HepG2 (cell line): ENCODE results near the gene LHX5. TPM values are rescaled to one million over a fixed set of nuclear protein-coding genes. Genes with fewer than 3 reads are reported as not detected.

Experiments
- ATAC-seq: fragments of 200-7000 bp; cut with Tn5 transposase; 3 replicates; pipeline ENCODE4 v1.9.1; 2020; ENCODE audit warnings: mild to moderate bottlenecking, moderate library complexity
- BruUV-seq: library from RNA; stranded (reverse); fragments of 400-500 nt; replicated peaks from 2 replicates; lab custom pipeline; 2021; lab: Mats Ljungman, UMichigan
- CTCF ChIA-PET: fragments of 300-600 bp; formaldehyde crosslinking; extraction: SDS; loops from one replicate; lab custom pipeline; 2021; ENCODE audit warnings: low total read pairs, inconsistent platforms, low intra/inter-chr PET ratio; lab: Yijun Ruan, JAX
- POLR2A ChIA-PET: fragments of 350-600 bp; sonication (Branson Sonifier 250); formaldehyde crosslinking; loops from one replicate; lab custom pipeline; 2020; ENCODE audit warnings: antibody characterized with exemption, inconsistent platforms; lab: Yijun Ruan, JAX
- DNase-seq: peaks from one replicate; pipeline ENCODE4 v3.0.0-alpha.2; 2015; ENCODE audit warnings: low spot score
- FAIRE-seq: peaks from 3 replicates; lab custom pipeline; 2011; peaks lifted over from hg19 to GRCh38; lab: Jason Lieb, UNC
- H2AFZ ChIP-seq: one replicate; pipeline ENCODE4 v1.6.1; 2011; ENCODE audit warnings: low read length, inconsistent platforms
- H3K27ac ChIP-seq: fragments of 300-600 bp; 3 replicates; pipeline ENCODE4 v1.8.0; 2011; ENCODE audit warnings: mixed run types, mild to moderate bottlenecking, mixed read lengths, low read length, inconsistent platforms; ENCODE audit not compliant: insufficient read depth; ENCODE audit errors: extremely low read length
- H3K27me3 ChIP-seq, 2 experiments: fragments of 200-600 bp in 1 of 2; 2 replicates in 1 of 2; 3 replicates in 1 of 2; pipeline versions ENCODE4 v1.6.0 to v1.8.0; 2011; ENCODE audit warnings: low read length in 2 of 2, mild to moderate bottlenecking in 2 of 2, moderate library complexity in 2 of 2, inconsistent platforms in 1 of 2; ENCODE audit not compliant: insufficient read depth in 2 of 2, control insufficient read depth in 1 of 2
- H3K36me3 ChIP-seq, 2 experiments: fragments of 200-600 bp in 1 of 2; replicated peaks in 1 of 2; 2 replicates in 1 of 2; 3 replicates in 1 of 2; pipeline versions ENCODE4 v1.5.1 to v1.8.0; 2011; ENCODE audit warnings: low read length in 2 of 2, inconsistent platforms in 1 of 2; ENCODE audit not compliant: insufficient read depth in 2 of 2, control insufficient read depth in 1 of 2
- H3K4me1 ChIP-seq: 2 replicates; pipeline ENCODE4 v1.5.1; 2012; ENCODE audit warnings: low read length, inconsistent platforms; ENCODE audit not compliant: insufficient read depth
- H3K4me2 ChIP-seq: 2 replicates; pipeline ENCODE4 v1.6.0; 2011; ENCODE audit warnings: low read depth, low read length, inconsistent platforms
- H3K4me3 ChIP-seq, 3 experiments: fragments of 200-600 bp in 1 of 3; sonication (generic), shearing (Covaris generic) in 1 of 3; replicated peaks in 1 of 3; 2 replicates each; pipeline ENCODE4 v1.5.1; 2011 to 2016; ENCODE audit warnings: low read length in 3 of 3, inconsistent platforms in 2 of 3, low read depth in 2 of 3, mild to moderate bottlenecking in 2 of 3, control low read depth in 1 of 3, mixed read lengths in 1 of 3; ENCODE audit not compliant: insufficient read depth in 1 of 3
- H3K79me2 ChIP-seq: one replicate; pipeline ENCODE4 v1.6.1; 2011; ENCODE audit warnings: low read length, inconsistent platforms; ENCODE audit not compliant: insufficient read depth
- H3K9ac ChIP-seq: 2 replicates; pipeline ENCODE4 v1.6.0; 2011; ENCODE audit warnings: mild to moderate bottlenecking, low read depth, low read length, inconsistent platforms; ENCODE audit not compliant: insufficient read depth
- H3K9me3 ChIP-seq: 2 replicates; pipeline ENCODE4 v1.5.1; 2012; ENCODE audit warnings: mild to moderate bottlenecking, low read length
- H4K20me1 ChIP-seq: 2 replicates; pipeline ENCODE4 v1.6.0; 2011; ENCODE audit warnings: inconsistent platforms, mild to moderate bottlenecking, low read length, moderate library complexity; ENCODE audit not compliant: insufficient read depth
- DMAP1 ChIP-seq: IDR thresholded peaks from 2 replicates; pipeline ENCODE4 v1.6.1; 2016
- IRX3 ChIP-seq: sonication (generic); formaldehyde crosslinking; IDR thresholded peaks from 2 replicates; pipeline ENCODE4 v1.8.1; 2023; ENCODE audit warnings: mild to moderate bottlenecking, low read depth, missing genetic modification reagents, borderline replicate concordance
- NR2F2 ChIP-seq: IDR thresholded peaks from 2 replicates; pipeline ENCODE4 v1.6.1; 2012; ENCODE audit warnings: low read depth, inconsistent platforms, borderline replicate concordance
- ZBTB7B ChIP-seq: sonication (generic); formaldehyde crosslinking; IDR thresholded peaks from 2 replicates; pipeline ENCODE4 v1.4.0; 2020; ENCODE audit warnings: missing genetic modification reagents
- ZNF343 ChIP-seq: sonication (generic); formaldehyde crosslinking; IDR thresholded peaks from 2 replicates; pipeline ENCODE4 v1.4.0; 2020; ENCODE audit warnings: mild to moderate bottlenecking, missing genetic modification reagents
- ZNF382 ChIP-seq: sonication (generic); formaldehyde crosslinking; IDR thresholded peaks from 2 replicates; pipeline ENCODE4 v1.5.0; 2020; ENCODE audit warnings: missing genetic modification reagents, mild to moderate bottlenecking, borderline replicate concordance
- WGBS: methylation state at CpG from one replicate; pipeline ENCODE4 v1.1.6; 2017; ENCODE audit warnings: low lambda C conversion rate; 5-methylcytosine and 5-hydroxymethylcytosine counted together
- in situ Hi-C: cut with HindIII; loops from 2 replicates; pipeline ENCODE4 v1.10.0; 2017; ENCODE audit warnings: low pct_unique_long_range_greater_than_20kb; ENCODE audit not compliant: extremely low pct_ligation_motif_present
- intact Hi-C: fragments of 100-400 bp; cut with micrococcal nuclease; formaldehyde crosslinking; loops from one replicate; pipeline ENCODE4 v1.10.0; 2022; ENCODE audit not compliant: unreplicated experiment
- polyA plus RNA-seq, 8 experiments: library from polyadenylated mRNA; depleted of rRNA in 3 of 8; stranded (reverse) in 7 of 8; unstranded in 1 of 8; fragments of >200 nt; fragmentation: Illumina TruSeq in 4 of 8; extraction: Trizol in 4 of 8; gene quantifications; 2 replicates each; pipeline versions ENCODE4 v1.2.1 to v1.2.3, GENCODE V29; 2011 to 2016; ENCODE audit warnings: low read depth in 4 of 8, missing spikeins in 1 of 8, mixed read lengths in 1 of 8; ENCODE audit not compliant: insufficient read depth in 1 of 8
- total RNA-seq, 5 experiments: library from RNA; depleted of rRNA; stranded (reverse); fragments of >200 nt; fragmentation: Illumina TruSeq; extraction: Trizol; gene quantifications; 2 replicates each; pipeline ENCODE4 v1.2.3, GENCODE V29; 2016; ENCODE audit warnings: low read depth in 1 of 5
- TF ChIP-seq, protein P1 (sequence below): sonication (generic); formaldehyde crosslinking; IDR thresholded peaks from one replicate; pipeline ENCODE4 v1.5.1; 2020; ENCODE audit warnings: mild to moderate bottlenecking, missing genetic modification reagents; ENCODE audit errors: not compliant biosample characterization
- TF ChIP-seq, protein P2 (sequence below): sonication (generic); formaldehyde crosslinking; IDR thresholded peaks from 2 replicates; pipeline ENCODE4 v1.5.0; 2020; ENCODE audit warnings: mild to moderate bottlenecking, missing genetic modification reagents
- TF ChIP-seq, protein P3 (sequence below): sonication (generic); formaldehyde crosslinking; IDR thresholded peaks from 2 replicates; pipeline ENCODE4 v1.5.0; 2020; ENCODE audit warnings: missing genetic modification reagents, mild to moderate bottlenecking, borderline replicate concordance

Gene LHX5
- total and polyA plus RNA-seq, 2 of the 13 experiments (the other 11 are each of a cell fraction or from before 2014, with no cell fraction given): not detected

DNA sequence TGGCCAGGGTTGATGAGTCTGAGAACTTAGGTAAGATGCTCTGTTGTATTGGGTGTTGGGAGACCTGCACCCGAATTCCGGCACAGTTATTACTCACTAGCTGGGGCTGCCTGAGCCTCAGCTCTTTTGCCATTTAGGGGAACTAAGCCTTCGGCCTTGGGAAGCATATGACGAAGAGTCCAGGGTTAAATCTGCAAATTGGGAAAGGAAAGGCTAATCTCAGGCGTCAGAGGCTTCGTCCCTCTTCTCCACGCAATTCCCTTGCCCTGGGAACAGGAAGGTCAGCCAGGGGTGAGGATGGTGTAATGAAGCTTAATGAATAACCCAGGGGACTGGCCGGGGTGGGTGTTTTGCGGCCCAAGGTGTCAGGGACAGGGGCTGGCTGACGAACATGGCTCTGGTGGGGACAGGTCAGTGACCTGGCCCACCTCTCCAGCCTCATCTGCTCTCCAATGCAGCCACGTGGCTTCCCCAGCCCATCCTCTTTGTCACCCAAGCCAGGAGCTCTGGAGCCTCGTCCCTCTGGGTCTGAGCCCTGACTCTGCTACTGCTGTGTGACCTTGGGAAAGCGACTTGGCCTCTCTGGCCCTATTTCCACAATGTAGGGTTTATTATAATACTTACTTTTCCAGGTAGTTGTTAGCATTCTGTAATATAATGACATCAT is 53.3 kb downstream of the LHX5 start:
- CTCF ChIA-PET: no interaction called here
- ATAC-seq (peak; percentile 81), FAIRE-seq (peak; percentile 88), DNase-seq (peak; percentile 80)
- in situ Hi-C loops (no loop called here), intact Hi-C loops (no loop called here)
- WGBS: 2% methylated on average over 9 of the region's 13 CpGs
- Histone ChIP-seq H3K4me1 (peaks cover 71% of the 10 kb centered on the region), H2AFZ (peak overlapping the region; percentile 4), H3K79me2 (no peaks in the 10 kb centered on the region), H3K9ac (no peak overlapping the region), H3K36me3 (no peaks in the 10 kb centered on the region), H3K27me3 (0 out of 5 replicates have a peak, but pooled peaks cover 0 to 4% of the 10 kb centered on the region in 2 experiments), H3K4me2 (peak overlapping the region; percentile 70), H3K4me3 (peak overlapping the region in 1 of 3 experiments; percentile 54; a peak in 2 of 6 replicates), H3K27ac (peak overlapping the region; percentile 36), H3K9me3 (no peaks in the 10 kb centered on the region), H4K20me1 (no peaks in the 10 kb centered on the region)
- POLR2A ChIA-PET: interaction anchor here (0.6 to 1.1 kb wide), 3 partner anchors 41 to 1193 kb away, joined by 3 read pairs; no protein-coding TSS in a partner anchor
- BruUV-seq: no TSS peak
- TF ChIP-seq, protein P1, sequence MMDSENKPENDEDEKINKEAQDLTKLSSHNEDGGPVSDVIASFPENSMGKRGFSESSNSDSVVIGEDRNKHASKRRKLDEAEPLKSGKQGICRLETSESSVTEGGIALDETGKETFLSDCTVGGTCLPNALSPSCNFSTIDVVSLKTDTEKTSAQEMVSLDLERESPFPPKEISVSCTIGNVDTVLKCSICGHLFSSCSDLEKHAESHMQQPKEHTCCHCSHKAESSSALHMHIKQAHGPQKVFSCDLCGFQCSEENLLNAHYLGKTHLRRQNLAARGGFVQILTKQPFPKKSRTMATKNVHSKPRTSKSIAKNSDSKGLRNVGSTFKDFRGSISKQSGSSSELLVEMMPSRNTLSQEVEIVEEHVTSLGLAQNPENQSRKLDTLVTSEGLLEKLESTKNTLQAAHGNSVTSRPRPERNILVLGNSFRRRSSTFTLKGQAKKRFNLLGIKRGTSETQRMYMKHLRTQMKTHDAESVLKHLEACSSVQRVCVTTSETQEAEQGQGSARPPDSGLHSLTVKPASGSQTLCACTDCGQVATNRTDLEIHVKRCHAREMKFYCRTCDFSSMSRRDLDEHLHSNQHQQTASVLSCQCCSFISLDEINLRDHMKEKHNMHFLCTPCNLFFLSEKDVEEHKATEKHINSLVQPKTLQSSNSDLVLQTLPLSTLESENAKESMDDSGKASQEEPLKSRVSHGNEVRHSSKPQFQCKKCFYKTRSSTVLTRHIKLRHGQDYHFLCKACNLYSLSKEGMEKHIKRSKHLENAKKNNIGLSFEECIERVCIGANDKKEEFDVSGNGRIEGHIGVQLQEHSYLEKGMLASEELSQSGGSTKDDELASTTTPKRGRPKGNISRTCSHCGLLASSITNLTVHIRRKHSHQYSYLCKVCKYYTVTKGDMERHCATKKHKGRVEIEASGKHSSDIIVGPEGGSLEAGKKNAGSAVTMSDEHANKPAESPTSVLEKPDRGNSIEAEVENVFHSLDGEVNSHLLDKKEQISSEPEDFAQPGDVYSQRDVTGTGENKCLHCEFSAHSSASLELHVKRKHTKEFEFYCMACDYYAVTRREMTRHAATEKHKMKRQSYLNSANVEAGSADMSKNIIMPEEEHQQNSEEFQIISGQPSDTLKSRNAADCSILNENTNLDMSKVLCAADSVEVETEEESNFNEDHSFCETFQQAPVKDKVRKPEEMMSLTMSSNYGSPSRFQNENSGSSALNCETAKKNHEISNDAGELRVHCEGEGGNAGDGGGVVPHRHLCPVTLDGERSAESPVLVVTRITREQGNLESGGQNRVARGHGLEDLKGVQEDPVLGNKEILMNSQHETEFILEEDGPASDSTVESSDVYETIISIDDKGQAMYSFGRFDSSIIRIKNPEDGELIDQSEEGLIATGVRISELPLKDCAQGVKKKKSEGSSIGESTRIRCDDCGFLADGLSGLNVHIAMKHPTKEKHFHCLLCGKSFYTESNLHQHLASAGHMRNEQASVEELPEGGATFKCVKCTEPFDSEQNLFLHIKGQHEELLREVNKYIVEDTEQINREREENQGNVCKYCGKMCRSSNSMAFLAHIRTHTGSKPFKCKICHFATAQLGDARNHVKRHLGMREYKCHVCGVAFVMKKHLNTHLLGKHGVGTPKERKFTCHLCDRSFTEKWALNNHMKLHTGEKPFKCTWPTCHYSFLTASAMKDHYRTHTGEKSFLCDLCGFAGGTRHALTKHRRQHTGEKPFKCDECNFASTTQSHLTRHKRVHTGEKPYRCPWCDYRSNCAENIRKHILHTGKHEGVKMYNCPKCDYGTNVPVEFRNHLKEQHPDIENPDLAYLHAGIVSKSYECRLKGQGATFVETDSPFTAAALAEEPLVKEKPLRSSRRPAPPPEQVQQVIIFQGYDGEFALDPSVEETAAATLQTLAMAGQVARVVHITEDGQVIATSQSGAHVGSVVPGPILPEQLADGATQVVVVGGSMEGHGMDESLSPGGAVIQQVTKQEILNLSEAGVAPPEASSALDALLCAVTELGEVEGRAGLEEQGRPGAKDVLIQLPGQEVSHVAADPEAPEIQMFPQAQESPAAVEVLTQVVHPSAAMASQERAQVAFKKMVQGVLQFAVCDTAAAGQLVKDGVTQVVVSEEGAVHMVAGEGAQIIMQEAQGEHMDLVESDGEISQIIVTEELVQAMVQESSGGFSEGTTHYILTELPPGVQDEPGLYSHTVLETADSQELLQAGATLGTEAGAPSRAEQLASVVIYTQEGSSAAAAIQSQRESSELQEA: no peak
- TF ChIP-seq, protein P2, sequence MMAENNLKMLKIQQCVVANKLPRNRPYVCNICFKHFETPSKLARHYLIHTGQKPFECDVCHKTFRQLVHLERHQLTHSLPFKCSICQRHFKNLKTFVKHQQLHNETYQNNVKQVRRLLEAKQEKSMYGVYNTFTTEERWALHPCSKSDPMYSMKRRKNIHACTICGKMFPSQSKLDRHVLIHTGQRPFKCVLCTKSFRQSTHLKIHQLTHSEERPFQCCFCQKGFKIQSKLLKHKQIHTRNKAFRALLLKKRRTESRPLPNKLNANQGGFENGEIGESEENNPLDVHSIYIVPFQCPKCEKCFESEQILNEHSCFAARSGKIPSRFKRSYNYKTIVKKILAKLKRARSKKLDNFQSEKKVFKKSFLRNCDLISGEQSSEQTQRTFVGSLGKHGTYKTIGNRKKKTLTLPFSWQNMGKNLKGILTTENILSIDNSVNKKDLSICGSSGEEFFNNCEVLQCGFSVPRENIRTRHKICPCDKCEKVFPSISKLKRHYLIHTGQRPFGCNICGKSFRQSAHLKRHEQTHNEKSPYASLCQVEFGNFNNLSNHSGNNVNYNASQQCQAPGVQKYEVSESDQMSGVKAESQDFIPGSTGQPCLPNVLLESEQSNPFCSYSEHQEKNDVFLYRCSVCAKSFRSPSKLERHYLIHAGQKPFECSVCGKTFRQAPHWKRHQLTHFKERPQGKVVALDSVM (CRISPR knock-in tag): no peak
- TF ChIP-seq ZBTB7B (CRISPR knock-in tag): peak; percentile 53; the same call in 1 of the 2 replicates
- no peak for TF ChIP-seq IRX3
- TF ChIP-seq NR2F2: peak; percentile 65; the same call in 1 of the 2 replicates
- TF ChIP-seq, protein P3, sequence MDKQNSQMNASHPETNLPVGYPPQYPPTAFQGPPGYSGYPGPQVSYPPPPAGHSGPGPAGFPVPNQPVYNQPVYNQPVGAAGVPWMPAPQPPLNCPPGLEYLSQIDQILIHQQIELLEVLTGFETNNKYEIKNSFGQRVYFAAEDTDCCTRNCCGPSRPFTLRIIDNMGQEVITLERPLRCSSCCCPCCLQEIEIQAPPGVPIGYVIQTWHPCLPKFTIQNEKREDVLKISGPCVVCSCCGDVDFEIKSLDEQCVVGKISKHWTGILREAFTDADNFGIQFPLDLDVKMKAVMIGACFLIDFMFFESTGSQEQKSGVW (CRISPR knock-in tag): no peak
- TF ChIP-seq DMAP1 (CRISPR knock-in tag): no peak; the same call in 1 of the 2 replicates
- TF ChIP-seq ZNF343 (CRISPR knock-in tag): no peak
- no peak for TF ChIP-seq ZNF382 (CRISPR knock-in tag)
